Neural crest cell (in vitro differentiated cells): ENCODE data around the gene MR1. TPM values are rescaled to one million over a fixed set of nuclear protein-coding genes. Genes with fewer than 3 reads are reported as not detected.

ENCODE experiments used
- DNase-seq: peaks from one replicate; pipeline ENCODE4 v3.0.0; 2021; ENCODE audit warnings: low read depth, mixed read lengths, low spot score
- H3K27ac Mint-ChIP-seq: one replicate; pipeline ENCODE4 v1.8.0; 2021; ENCODE audit warnings: mild to moderate bottlenecking, mixed read lengths; ENCODE audit not compliant: unreplicated experiment
- H3K27me3 Mint-ChIP-seq: 2 replicates; pipeline ENCODE4 v1.8.0; 2021; ENCODE audit warnings: low read depth, mild to moderate bottlenecking, mixed read lengths
- H3K36me3 Mint-ChIP-seq: 2 replicates; pipeline ENCODE4 v1.8.0; 2021; ENCODE audit warnings: low read depth, mild to moderate bottlenecking, mixed read lengths
- H3K4me1 Mint-ChIP-seq: 2 replicates; pipeline ENCODE4 v1.8.0; 2021; ENCODE audit warnings: mixed read lengths
- H3K4me3 Mint-ChIP-seq: one replicate; pipeline ENCODE4 v1.8.0; 2021; ENCODE audit warnings: mild to moderate bottlenecking, mixed read lengths
- H3K9me3 Mint-ChIP-seq: 2 replicates; pipeline ENCODE4 v1.8.0; 2021; ENCODE audit warnings: mixed read lengths
- CTCF ChIP-seq: fragments of 200-600 bp; sonication (generic); conservative IDR thresholded peaks from 2 replicates; pipeline ENCODE4 v1.5.0; 2021; ENCODE audit warnings: antibody characterized with exemption, mild to moderate bottlenecking
- total RNA-seq: library from RNA; stranded (reverse); gene quantifications from 2 replicates; pipeline ENCODE4 v1.2.1, GENCODE V29; 2021

MR1 gene
- total RNA-seq, 1 donor from 2014 or later: 0.21 TPM

- peaks cover 28% of the 10 kb centered on the region for H3K4me1 Mint-ChIP-seq
- no peak overlapping the region for H3K27ac Mint-ChIP-seq
- TF ChIP-seq CTCF: no peak
- H3K27me3 Mint-ChIP-seq: no peaks in the 10 kb centered on the region
- DNase-seq: no peak
- no peaks in the 10 kb centered on the region for H3K36me3 Mint-ChIP-seq
- no peak overlapping the region for H3K4me3 Mint-ChIP-seq
- peaks cover 3% of the 10 kb centered on the region for H3K9me3 Mint-ChIP-seq
Observed at GRCh38 chr1:181076852-181077251, 43.1 kb downstream of the MR1 start.

- H3K4me3 Mint-ChIP-seq: peak overlapping the region; percentile 10
- TF ChIP-seq CTCF: no peak
- peak overlapping the region; percentile 64 for H3K27ac Mint-ChIP-seq
- no peaks in the 10 kb centered on the region for H3K27me3 Mint-ChIP-seq
- no peak for DNase-seq
- H3K4me1 Mint-ChIP-seq: peaks cover 28% of the 10 kb centered on the region
- peaks cover 3% of the 10 kb centered on the region for H3K9me3 Mint-ChIP-seq
- H3K36me3 Mint-ChIP-seq: no peaks in the 10 kb centered on the region
Observed at GRCh38 chr1:181077576-181078242, 43.9 kb downstream of the MR1 start.

DNA sequence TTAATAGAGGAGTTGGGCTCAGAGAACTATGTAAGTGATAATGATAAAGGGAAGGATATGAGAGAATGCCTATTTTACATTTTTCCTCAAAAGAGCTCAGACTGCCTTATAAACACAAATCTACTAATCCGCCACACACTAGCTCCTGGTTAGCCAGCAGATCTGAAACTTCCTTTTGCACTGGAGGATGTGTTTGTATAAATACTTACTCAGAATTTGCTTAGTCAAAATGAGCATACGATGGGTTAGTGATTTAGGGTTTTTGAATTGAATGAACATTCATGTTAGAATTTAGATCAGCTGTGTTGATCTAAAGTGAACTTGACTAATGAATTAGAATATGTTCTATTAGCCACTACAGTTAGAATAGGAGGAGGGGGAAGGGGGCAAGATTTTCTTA lies 45.6 kb downstream of the MR1 start:
- Mint-ChIP-seq H3K36me3 (no peaks in the 10 kb centered on the region), H3K27ac (no peak overlapping the region), H3K4me1 (peaks cover 28% of the 10 kb centered on the region), H3K4me3 (no peak overlapping the region), H3K27me3 (no peaks in the 10 kb centered on the region), H3K9me3 (peaks cover 3% of the 10 kb centered on the region)
- DNase-seq: no peak
- no peak for TF ChIP-seq CTCF

GRCh38 chr1:181079920-181080319 lies 46.1 kb downstream of the MR1 start:
- H3K9me3 Mint-ChIP-seq: no peaks in the 10 kb centered on the region
- no peaks in the 10 kb centered on the region for H3K36me3 Mint-ChIP-seq
- peaks cover 28% of the 10 kb centered on the region for H3K4me1 Mint-ChIP-seq
- no peak overlapping the region for H3K4me3 Mint-ChIP-seq
- TF ChIP-seq CTCF: no peak
- no peak for DNase-seq
- no peaks in the 10 kb centered on the region for H3K27me3 Mint-ChIP-seq
- H3K27ac Mint-ChIP-seq: no peak overlapping the region

DNA sequence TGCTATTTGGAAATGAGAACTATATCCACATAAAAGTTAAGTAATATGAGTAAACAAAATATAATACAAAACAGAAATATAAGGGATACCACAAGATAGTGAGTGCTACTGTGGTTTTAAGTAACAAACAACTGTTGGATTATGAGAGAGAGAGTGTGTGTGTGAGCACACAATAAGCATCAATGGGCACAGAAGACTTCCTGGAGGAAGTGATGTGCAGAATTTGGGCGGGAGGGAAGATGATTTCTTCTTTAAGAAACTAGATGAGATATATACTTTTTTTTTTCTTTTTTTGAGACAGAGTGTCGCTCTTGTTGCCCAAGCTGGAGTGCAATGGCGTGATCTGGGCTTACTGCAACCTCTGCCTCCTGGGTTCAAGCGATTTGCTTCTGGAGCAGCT lies 46.8 kb downstream of the MR1 start:
- peaks cover 28% of the 10 kb centered on the region for H3K4me1 Mint-ChIP-seq
- H3K4me3 Mint-ChIP-seq: no peak overlapping the region
- H3K36me3 Mint-ChIP-seq: no peaks in the 10 kb centered on the region
- H3K27ac Mint-ChIP-seq: no peak overlapping the region
- TF ChIP-seq CTCF: no peak
- DNase-seq: no peak
- no peaks in the 10 kb centered on the region for H3K9me3 Mint-ChIP-seq
- no peaks in the 10 kb centered on the region for H3K27me3 Mint-ChIP-seq
